HUES48 (cell line): ENCODE results near the gene LRRC74B.
A peak's percentile ranks its signal among the peaks of the same experiment; 100 is the strongest.

Experiments
- H3K27ac ChIP-seq: one replicate; pipeline ENCODE4 v1.7.0; 2013; ENCODE audit warnings: low read depth, low read length, inconsistent platforms
- H3K27me3 ChIP-seq: 2 replicates; pipeline ENCODE4 v1.6.1; 2013; ENCODE audit warnings: mild to moderate bottlenecking, low read length; ENCODE audit not compliant: control insufficient read depth, insufficient read depth
- H3K36me3 ChIP-seq: 2 replicates; pipeline ENCODE4 v1.6.1; 2013; ENCODE audit warnings: low read length; ENCODE audit not compliant: control insufficient read depth, insufficient read depth
- H3K4me1 ChIP-seq: 2 replicates; pipeline ENCODE4 v1.6.1; 2013; ENCODE audit warnings: mild to moderate bottlenecking, low read length; ENCODE audit not compliant: control insufficient read depth, insufficient read depth
- H3K4me3 ChIP-seq: 2 replicates; pipeline ENCODE4 v1.5.1; 2013; ENCODE audit warnings: mild to moderate bottlenecking, low read depth, low read length
- H3K9ac ChIP-seq: 2 replicates; pipeline ENCODE4 v1.6.1; 2013; ENCODE audit warnings: mild to moderate bottlenecking, low read depth, low read length, moderate library complexity
- H3K9me3 ChIP-seq: 2 replicates; pipeline ENCODE4 v1.6.1; 2013; ENCODE audit warnings: low read length; ENCODE audit not compliant: control insufficient read depth, insufficient read depth

LRRC74B gene

GRCh38 chr22:21028277-21029251 lies 17.2 kb upstream of the LRRC74B start:
- H3K27me3 ChIP-seq, result peaks cover 31% of the 10 kb centered on the region
- H3K4me1 ChIP-seq, result peaks cover 5% of the 10 kb centered on the region; the same call in 1 of the 2 replicates
- no peak overlapping the region for H3K9ac ChIP-seq
- no peaks in the 10 kb centered on the region for H3K9me3 ChIP-seq
- H3K27ac ChIP-seq, result no peak overlapping the region
- H3K36me3 ChIP-seq, result no peaks in the 10 kb centered on the region
- no peak overlapping the region for H3K4me3 ChIP-seq

DNA sequence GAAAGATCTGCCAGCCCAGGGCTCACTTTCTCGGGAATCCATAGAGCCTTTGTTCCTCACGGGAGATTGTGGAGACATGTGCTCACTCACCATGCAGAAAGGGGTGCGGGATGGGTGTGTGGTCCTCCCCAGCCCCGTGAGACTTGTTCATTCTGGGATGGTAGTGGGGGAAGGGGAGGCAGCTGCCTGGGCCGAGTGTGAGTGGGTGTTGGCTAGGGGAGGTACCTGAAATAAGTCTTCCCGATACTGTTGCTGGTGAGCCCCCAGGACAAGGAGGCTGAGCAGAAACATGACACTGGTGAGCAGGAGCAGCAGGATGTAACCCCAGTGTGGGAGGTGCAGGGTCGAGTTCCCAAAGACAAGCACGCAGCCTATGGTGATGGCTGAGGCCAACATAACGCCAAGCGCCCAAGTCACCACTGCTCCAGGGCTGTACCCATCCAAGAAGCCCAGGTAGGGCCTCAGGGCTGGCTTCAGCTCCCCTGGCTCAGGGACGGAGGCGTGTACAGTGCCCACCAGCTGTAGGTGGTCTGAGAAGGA lies 16.2 kb upstream of the LRRC74B start:
- H3K27ac ChIP-seq, result no peak overlapping the region
- peaks cover 5% of the 10 kb centered on the region; the same call in 1 of the 2 replicates for H3K4me1 ChIP-seq
- no peaks in the 10 kb centered on the region for H3K36me3 ChIP-seq
- no peak overlapping the region for H3K4me3 ChIP-seq
- H3K27me3 ChIP-seq, result peaks cover 34% of the 10 kb centered on the region
- H3K9ac ChIP-seq, result no peak overlapping the region
- H3K9me3 ChIP-seq, result no peaks in the 10 kb centered on the region

- Histone ChIP-seq H3K36me3 (no peaks in the 10 kb centered on the region), H3K4me1 (peaks cover 5% of the 10 kb centered on the region; the same call in 1 of the 2 replicates)
Measured at GRCh38 chr22:21030032-21030431, 15.7 kb upstream of the LRRC74B start.

DNA sequence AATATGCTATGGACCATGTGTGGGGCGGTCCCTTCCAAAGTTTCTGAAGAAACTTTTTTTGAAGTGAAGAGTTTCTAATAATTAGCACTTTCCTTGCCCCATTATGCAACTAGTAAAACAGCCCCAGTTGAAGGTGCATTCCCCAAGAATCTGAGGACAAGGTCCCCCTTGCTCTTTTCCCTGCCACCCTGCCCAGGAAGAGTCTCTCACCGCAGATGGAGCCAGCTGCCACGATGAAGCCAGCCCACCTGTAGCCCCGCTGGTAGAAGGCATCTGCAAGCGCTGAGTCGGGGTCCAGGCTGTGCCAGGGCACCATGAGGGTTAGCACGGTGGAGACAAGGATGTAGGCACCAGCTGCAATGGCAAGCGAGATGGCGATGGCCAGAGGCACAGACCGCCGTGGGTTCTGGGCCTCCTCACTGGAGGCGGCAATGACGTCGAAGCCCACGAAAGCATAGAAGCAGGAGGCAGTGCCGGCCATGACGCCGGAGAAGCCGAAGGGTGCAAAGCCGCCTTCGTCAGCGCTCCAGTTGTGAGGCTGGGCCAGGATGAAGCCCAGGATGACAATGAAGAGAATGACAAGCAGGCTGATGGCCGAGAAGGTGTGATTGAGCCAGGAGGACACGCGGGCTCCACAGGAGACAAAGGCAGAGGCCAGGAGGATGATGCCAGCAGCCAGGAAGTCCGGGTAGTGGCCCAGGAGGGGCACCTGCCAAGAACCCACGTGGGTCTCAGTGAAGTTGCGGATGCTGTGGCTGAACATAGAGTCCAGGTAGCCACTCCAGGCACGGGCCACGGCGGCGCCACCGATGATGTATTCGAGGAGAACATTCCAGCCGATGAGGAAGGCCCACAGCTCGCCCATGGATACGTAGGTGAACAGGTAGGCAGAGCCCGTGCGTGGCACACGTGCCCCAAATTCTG lies 14.9 kb upstream of the LRRC74B start:
- H3K9ac ChIP-seq, result no peak overlapping the region
- peaks cover 34% of the 10 kb centered on the region for H3K27me3 ChIP-seq
- H3K36me3 ChIP-seq, result no peaks in the 10 kb centered on the region
- H3K27ac ChIP-seq, result no peak overlapping the region
- no peaks in the 10 kb centered on the region for H3K9me3 ChIP-seq
- no peak overlapping the region for H3K4me3 ChIP-seq
- peaks cover 5% of the 10 kb centered on the region; the same call in 1 of the 2 replicates for H3K4me1 ChIP-seq

More at GRCh38 chr22:21030032-21030431, 15.7 kb upstream of the LRRC74B start:
- no peak overlapping the region for H3K4me3 ChIP-seq
- no peak overlapping the region for H3K9ac ChIP-seq
- peaks cover 34% of the 10 kb centered on the region for H3K27me3 ChIP-seq
- H3K9me3 ChIP-seq, result no peaks in the 10 kb centered on the region
- no peak overlapping the region for H3K27ac ChIP-seq

DNA sequence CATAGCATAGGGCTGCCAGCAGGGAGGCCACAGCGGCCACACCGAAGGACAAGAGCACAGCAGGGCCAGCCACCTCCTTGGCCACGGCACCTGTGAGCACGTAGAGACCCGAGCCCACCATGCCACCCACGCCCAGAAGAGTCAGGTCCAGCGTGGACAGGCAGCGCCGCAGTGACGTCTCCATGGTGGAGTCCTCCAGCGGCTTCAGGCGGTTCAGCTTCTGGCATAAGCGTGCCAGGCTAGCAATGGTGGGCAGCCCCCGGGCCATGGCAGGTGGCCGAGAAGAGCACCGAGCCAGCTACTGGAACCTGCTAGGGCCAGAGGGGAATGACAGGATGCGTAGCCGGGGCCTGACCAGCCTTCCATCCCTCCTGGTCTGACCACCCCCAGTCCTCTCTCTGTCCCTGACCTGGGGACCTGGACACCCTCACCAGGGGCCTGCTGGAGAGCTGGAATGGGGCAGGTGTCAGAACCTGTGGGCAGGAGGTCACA lies 14.2 kb upstream of the LRRC74B start:
- Histone ChIP-seq H3K4me3 (peak overlapping the region; percentile 64), H3K9ac (no peak overlapping the region)

GRCh38 chr22:21032037-21032867 lies 13.5 kb upstream of the LRRC74B start, which contains the start of gene SLC7A4:
SLC7A4 (minus strand) TSS chr22:21032561; CDS start chr22:21031812, 749 bp downstream.
- Histone ChIP-seq H3K27ac (no peak within 1 kb of the TSS), H3K36me3 (no peaks in the 10 kb centered on the region), H3K4me3 (peak within 1 kb of the TSS; percentile 64), H3K9ac (no peak within 1 kb of the TSS), H3K4me1 (peaks cover 5% of the 10 kb centered on the region; the same call in 1 of the 2 replicates), H3K9me3 (no peaks in the 10 kb centered on the region), H3K27me3 (peaks cover 34% of the 10 kb centered on the region)

More for the DNA sequence above, 14.2 kb upstream of the LRRC74B start:
- Histone ChIP-seq H3K4me1 (peaks cover 5% of the 10 kb centered on the region; the same call in 1 of the 2 replicates), H3K36me3 (no peaks in the 10 kb centered on the region), H3K27ac (no peak overlapping the region), H3K9me3 (no peaks in the 10 kb centered on the region), H3K27me3 (peaks cover 34% of the 10 kb centered on the region)

- no peak overlapping the region for H3K27ac ChIP-seq
- H3K9ac ChIP-seq, result no peak overlapping the region
- H3K36me3 ChIP-seq, result no peaks in the 10 kb centered on the region
- no peaks in the 10 kb centered on the region for H3K9me3 ChIP-seq
- H3K4me1 ChIP-seq, result peaks cover 5% of the 10 kb centered on the region; the same call in 1 of the 2 replicates
- peaks cover 34% of the 10 kb centered on the region for H3K27me3 ChIP-seq
- peak overlapping the region; percentile 64 for H3K4me3 ChIP-seq
Measured at GRCh38 chr22:21032868-21033688, 12.7 kb upstream of the LRRC74B start.

DNA sequence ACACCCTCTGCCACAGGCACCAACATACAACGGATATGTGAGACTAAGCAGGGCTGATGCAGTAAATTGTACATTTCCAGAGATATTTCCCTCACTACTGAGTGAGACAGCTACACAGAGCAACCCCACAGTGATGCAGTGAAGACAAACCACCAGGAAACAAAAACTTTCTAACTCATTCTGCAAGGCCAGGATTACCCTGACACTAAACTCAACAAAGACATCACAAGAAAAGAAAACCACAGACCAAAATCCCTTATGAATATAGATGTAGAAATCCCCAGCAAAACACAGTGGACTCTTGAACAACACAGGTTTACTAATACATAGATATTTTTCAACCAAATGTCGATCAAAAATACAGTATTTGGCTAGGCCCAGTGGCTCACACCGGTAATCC lies 11.9 kb upstream of the LRRC74B start:
- no peaks in the 10 kb centered on the region for H3K9me3 ChIP-seq
- H3K27me3 ChIP-seq, result peaks cover 34% of the 10 kb centered on the region
- no peak overlapping the region for H3K27ac ChIP-seq
- peaks cover 5% of the 10 kb centered on the region; the same call in 1 of the 2 replicates for H3K4me1 ChIP-seq
- no peak overlapping the region for H3K9ac ChIP-seq
- H3K4me3 ChIP-seq, result no peak overlapping the region
- no peaks in the 10 kb centered on the region for H3K36me3 ChIP-seq

DNA sequence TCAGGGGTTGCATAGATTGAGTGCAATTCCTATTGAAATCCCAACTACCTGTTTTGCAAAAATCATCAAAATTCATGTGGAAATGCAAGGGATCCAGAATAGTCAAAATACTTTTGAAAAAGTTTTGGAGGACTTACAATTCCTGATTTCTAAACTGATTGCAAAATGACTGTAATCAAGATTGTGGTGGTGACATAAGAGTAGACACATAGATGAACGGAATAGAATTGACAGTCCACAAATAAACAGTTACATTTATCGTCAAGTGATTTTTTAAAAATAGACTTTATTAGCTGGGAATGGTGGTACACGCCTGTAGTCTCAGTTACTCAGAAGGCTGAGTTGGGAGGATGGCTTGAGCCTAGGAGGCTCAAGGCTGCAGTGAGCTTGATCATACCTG lies 10.8 kb upstream of the LRRC74B start:
- H3K4me3 ChIP-seq, result no peak overlapping the region

More for the DNA sequence above, 10.8 kb upstream of the LRRC74B start:
- Histone ChIP-seq H3K9ac (no peak overlapping the region), H3K9me3 (no peaks in the 10 kb centered on the region), H3K27me3 (peaks cover 34% of the 10 kb centered on the region), H3K27ac (no peak overlapping the region), H3K4me1 (peaks cover 5% of the 10 kb centered on the region; the same call in 1 of the 2 replicates), H3K36me3 (no peaks in the 10 kb centered on the region)
